Measurements from ENCODE around the gene NCF4.

The NCF4 gene

GRCh38 chr22:36884349-36885158, 23.7 kb downstream of the NCF4 start:
- in situ Hi-C loops (cut with MboI; ENCODE audit: low pct_unique_long_range_greater_than_20kb, low sequenced_read_pairs, unreplicated experiment) = no loop called here
- no peak for DNase-seq (ENCODE audit: low spot score)
- no peak for TF ChIP-seq CTCF (IDR thresholded peaks at IDR 0.05; ENCODE audit: extremely low read depth, insufficient read depth, missing control alignments)

- no peak for TF ChIP-seq CTCF (IDR thresholded peaks at IDR 0.05; ENCODE audit: extremely low read depth, insufficient read depth, missing control alignments)
- in situ Hi-C loops (cut with MboI; ENCODE audit: low pct_unique_long_range_greater_than_20kb, low sequenced_read_pairs, unreplicated experiment) = no loop called here
- no peak for DNase-seq (ENCODE audit: low spot score)
These were observed 24.7 kb downstream of the NCF4 start for GRCh38 chr22:36885474-36885873.

- DNase-seq (ENCODE audit: low spot score) = no peak
- in situ Hi-C loops (cut with MboI; ENCODE audit: low pct_unique_long_range_greater_than_20kb, low sequenced_read_pairs, unreplicated experiment) = no loop called here
- no peak for TF ChIP-seq CTCF (IDR thresholded peaks at IDR 0.05; ENCODE audit: extremely low read depth, insufficient read depth, missing control alignments)
These were observed 25.2 kb downstream of the NCF4 start for GRCh38 chr22:36886016-36886415.

- in situ Hi-C loops (cut with MboI; ENCODE audit: low pct_unique_long_range_greater_than_20kb, low sequenced_read_pairs, unreplicated experiment) = no loop called here
- TF ChIP-seq CTCF (IDR thresholded peaks at IDR 0.05; ENCODE audit: extremely low read depth, insufficient read depth, missing control alignments) = no peak
- DNase-seq (ENCODE audit: low spot score) = no peak
These were observed 26.4 kb downstream of the NCF4 start for GRCh38 chr22:36887162-36887561.

GRCh38 chr22:36891646-36892045, 30.8 kb downstream of the NCF4 start:
- no peak for DNase-seq (ENCODE audit: low spot score)
- in situ Hi-C loops (cut with MboI; ENCODE audit: low pct_unique_long_range_greater_than_20kb, low sequenced_read_pairs, unreplicated experiment) = no loop called here
- TF ChIP-seq CTCF (IDR thresholded peaks at IDR 0.05; ENCODE audit: extremely low read depth, insufficient read depth, missing control alignments) = no peak

- in situ Hi-C loops (cut with MboI; ENCODE audit: low pct_unique_long_range_greater_than_20kb, low sequenced_read_pairs, unreplicated experiment) = no loop called here
- no peak for TF ChIP-seq CTCF (IDR thresholded peaks at IDR 0.05; ENCODE audit: extremely low read depth, insufficient read depth, missing control alignments)
- no peak for DNase-seq (ENCODE audit: low spot score)
These were observed 31.5 kb downstream of the NCF4 start for GRCh38 chr22:36892292-36892691.

All from GM13977 (cell line).